Peyer's patch (tissue), 4 donors: ENCODE measurements around the gene GABRG3. TPM values are rescaled to one million over a fixed set of nuclear protein-coding genes. Genes with fewer than 3 reads are reported as not detected.

ENCODE experiments used
- DNase-seq, 3 donors: peaks; one replicate each; pipeline ENCODE4 v3.0.0-alpha.2; 2017 to 2019
- H3K27ac ChIP-seq, 4 donors: fragments of 200-600 bp; sonication (generic); one replicate each; pipeline ENCODE4 v1.5.1; 2016 to 2019
- H3K27me3 ChIP-seq, 2 donors: fragments of 200-600 bp; sonication (generic); one replicate each; pipeline ENCODE4 v1.5.1; 2019
- H3K36me3 ChIP-seq, 3 donors: fragments of 200-600 bp; sonication (generic); one replicate each; pipeline ENCODE4 v1.5.1; 2016 to 2019
- H3K4me1 ChIP-seq, 4 donors: fragments of 200-600 bp; sonication (generic); one replicate each; pipeline ENCODE4 v1.5.1; 2016 to 2019
- H3K4me3 ChIP-seq, 4 donors: fragments of 200-600 bp; sonication (generic); 1 replicate in 3 of 4; 2 replicates in 1 of 4; pipeline ENCODE4 v1.5.1; 2016 to 2019; ENCODE audit warnings: mild to moderate bottlenecking in 1 of 4
- H3K9me3 ChIP-seq, 4 donors: fragments of 200-600 bp; sonication (generic); one replicate each; pipeline ENCODE4 v1.5.1; 2016 to 2019; ENCODE audit warnings: mild to moderate bottlenecking in 1 of 4
- CTCF ChIP-seq, 6 experiments: fragments of 450-650 bp in 4 of 6; fragments of 200-600 bp in 2 of 6; sonication (generic) in 1 of 6; IDR thresholded peaks; one replicate each; pipeline ENCODE4 v1.5.1; 2017 to 2019; ENCODE audit warnings: antibody characterized with exemption in 6 of 6, mild to moderate bottlenecking in 3 of 6, moderate library complexity in 1 of 6
- POLR2A ChIP-seq, 2 donors: fragments of 450-650 bp; IDR thresholded peaks; one replicate each; pipeline ENCODE4 v1.5.1; 2017; ENCODE audit warnings: antibody characterized with exemption in 2 of 2, mild to moderate bottlenecking in 2 of 2, moderate library complexity in 2 of 2
- total RNA-seq, 4 donors: library from RNA; depleted of rRNA; stranded (reverse); fragments of >200 nt; gene quantifications; one replicate each; pipeline ENCODE4 v1.1.0, GENCODE V29; 2016

The GABRG3 gene
- total RNA-seq, 4 donors from 2014 or later, result not detected

- no peaks in the 10 kb centered on the region for H3K4me1 ChIP-seq
- no peak overlapping the region for H3K27ac ChIP-seq
- H3K36me3 ChIP-seq, result no peaks in the 10 kb centered on the region
- peaks cover 0 to 3% (median 0%) of the 10 kb centered on the region in 4 donors for H3K9me3 ChIP-seq
- no peak for DNase-seq
- no peak for TF ChIP-seq CTCF (IDR thresholded peaks at IDR 0.05)
- TF ChIP-seq POLR2A (IDR thresholded peaks at IDR 0.05), result no peak
- no peaks in the 10 kb centered on the region for H3K27me3 ChIP-seq
- H3K4me3 ChIP-seq, result no peak overlapping the region
Measured at GRCh38 chr15:27514526-27514925, 543.5 kb downstream of the GABRG3 start.

GRCh38 chr15:27527490-27528067 lies 556.6 kb downstream of the GABRG3 start:
- Histone ChIP-seq H3K4me1 (no peaks in the 10 kb centered on the region), H3K4me3 (no peak overlapping the region), H3K27me3 (no peaks in the 10 kb centered on the region), H3K9me3 (no peaks in the 10 kb centered on the region), H3K27ac (no peak overlapping the region), H3K36me3 (no peaks in the 10 kb centered on the region)
- TF ChIP-seq POLR2A (IDR thresholded peaks at IDR 0.05) (no peak), CTCF (IDR thresholded peaks at IDR 0.05) (no peak)
- no peak for DNase-seq

GRCh38 chr15:27529399-27529798 lies 558.4 kb downstream of the GABRG3 start:
- TF ChIP-seq POLR2A (IDR thresholded peaks at IDR 0.05) (no peak), CTCF (IDR thresholded peaks at IDR 0.05) (no peak)
- Histone ChIP-seq H3K36me3 (no peaks in the 10 kb centered on the region), H3K4me3 (no peak overlapping the region), H3K27me3 (no peaks in the 10 kb centered on the region), H3K4me1 (no peaks in the 10 kb centered on the region), H3K27ac (no peak overlapping the region), H3K9me3 (no peaks in the 10 kb centered on the region)
- no peak for DNase-seq

- Histone ChIP-seq H3K9me3 (no peaks in the 10 kb centered on the region), H3K4me1 (no peaks in the 10 kb centered on the region), H3K4me3 (no peak overlapping the region), H3K36me3 (no peaks in the 10 kb centered on the region), H3K27ac (no peak overlapping the region), H3K27me3 (no peaks in the 10 kb centered on the region)
- TF ChIP-seq POLR2A (IDR thresholded peaks at IDR 0.05) (no peak), CTCF (IDR thresholded peaks at IDR 0.05) (no peak)
- no peak for DNase-seq
Measured at GRCh38 chr15:27530994-27531393, 560.0 kb downstream of the GABRG3 start.

- Histone ChIP-seq H3K4me3 (no peak overlapping the region), H3K27me3 (no peaks in the 10 kb centered on the region), H3K4me1 (no peaks in the 10 kb centered on the region), H3K36me3 (no peaks in the 10 kb centered on the region), H3K9me3 (no peaks in the 10 kb centered on the region), H3K27ac (no peak overlapping the region)
- TF ChIP-seq POLR2A (IDR thresholded peaks at IDR 0.05) (no peak), CTCF (IDR thresholded peaks at IDR 0.05) (no peak)
- no peak for DNase-seq
Measured at GRCh38 chr15:27532358-27532757, 561.4 kb downstream of the GABRG3 start.
